MCF 10A (cell line): ENCODE results near the gene WDR31. TPM values are rescaled to one million over a fixed set of nuclear protein-coding genes. Genes with fewer than 3 reads are reported as not detected.

Source experiments
- BruUV-seq: library from RNA; stranded (reverse); fragments of 400-500 nt; replicated peaks from 2 replicates; lab custom pipeline; 2021; lab: Mats Ljungman, UMichigan
- CTCF ChIA-PET: fragments of 300-600 bp; sonication (Branson Sonifier 250); formaldehyde crosslinking; extraction: SDS; loops from one replicate; lab custom pipeline; 2021; ENCODE audit warnings: antibody characterized with exemption, inconsistent platforms; lab: Yijun Ruan, JAX
- POLR2A ChIA-PET: fragments of 300-600, 350-650 bp; sonication (Branson Sonifier 250); formaldehyde crosslinking; extraction: SDS; loops from one replicate; lab custom pipeline; 2020; ENCODE audit warnings: antibody characterized with exemption, inconsistent platforms; lab: Yijun Ruan, JAX
- DNase-seq: peaks from one replicate; pipeline ENCODE4 v3.0.0-alpha.2; 2018; ENCODE audit not compliant: unreplicated experiment
- H3K27ac Mint-ChIP-seq: one replicate; pipeline ENCODE4 v1.8.0; 2022; ENCODE audit warnings: mild to moderate bottlenecking, low read depth, mixed read lengths; ENCODE audit not compliant: unreplicated experiment
- H3K27me3 Mint-ChIP-seq: one replicate; pipeline ENCODE4 v1.8.0; 2022; ENCODE audit warnings: mixed read lengths; ENCODE audit not compliant: insufficient read depth, unreplicated experiment
- H3K36me3 Mint-ChIP-seq: one replicate; pipeline ENCODE4 v1.8.0; 2022; ENCODE audit warnings: mild to moderate bottlenecking, moderate library complexity, mixed read lengths; ENCODE audit not compliant: insufficient read depth, unreplicated experiment
- H3K4me1 Mint-ChIP-seq: one replicate; pipeline ENCODE4 v1.8.0; 2022; ENCODE audit warnings: mixed read lengths; ENCODE audit not compliant: insufficient read depth, unreplicated experiment
- H3K4me3 Mint-ChIP-seq: one replicate; pipeline ENCODE4 v1.8.0; 2022; ENCODE audit warnings: mild to moderate bottlenecking, moderate library complexity, mixed read lengths; ENCODE audit not compliant: unreplicated experiment
- H3K9me3 Mint-ChIP-seq: one replicate; pipeline ENCODE4 v1.8.0; 2022; ENCODE audit warnings: mixed read lengths; ENCODE audit not compliant: unreplicated experiment
- intact Hi-C: fragments of 100-400 bp; cut with micrococcal nuclease; formaldehyde crosslinking; loops from 2 replicates; pipeline ENCODE4 v1.14.1; 2022
- total RNA-seq: library from RNA; stranded (reverse); gene quantifications from 2 replicates; pipeline ENCODE4 v1.2.3, GENCODE V29; 2022
- TF ChIP-seq, protein P1 (sequence below): fragments of 200-600 bp; IDR thresholded peaks from one replicate; pipeline ENCODE4 v1.8.0; 2022; ENCODE audit warnings: antibody characterized with exemption, mild to moderate bottlenecking; ENCODE audit not compliant: unreplicated experiment

Gene WDR31
- total RNA-seq, 1 experiment from 2014 or later = 2.3 TPM

DNA sequence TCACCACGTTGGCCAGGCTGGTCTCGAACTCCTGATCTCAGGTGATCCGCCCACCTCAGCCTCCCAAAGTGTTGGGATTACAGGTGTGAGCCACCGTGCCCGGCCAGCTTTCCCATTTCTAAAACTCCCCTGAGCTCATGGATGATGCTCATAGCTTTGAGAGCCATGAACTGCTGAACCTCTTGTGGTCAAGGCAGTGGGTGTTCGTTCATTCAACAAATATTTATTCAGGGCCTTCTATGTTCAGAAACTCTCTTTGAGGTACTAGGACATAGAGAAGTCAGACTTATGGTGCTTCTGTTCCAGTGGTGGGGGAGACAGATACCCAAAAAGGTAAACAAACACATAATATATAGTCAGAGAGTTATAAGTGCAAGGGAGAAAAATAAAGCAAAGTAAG, 11.9 kb upstream of the WDR31 start:
- DNase-seq = no peak
- Mint-ChIP-seq H3K36me3 (no peaks in the 10 kb centered on the region), H3K4me1 (no peaks in the 10 kb centered on the region), H3K27me3 (peaks cover 33% of the 10 kb centered on the region), H3K27ac (no peak overlapping the region), H3K4me3 (no peak overlapping the region), H3K9me3 (no peaks in the 10 kb centered on the region)
- ChIA-PET CTCF (interaction anchor here (0.6 to 1.7 kb wide), 6 partner anchors 10 to 77 kb away, joined by 3 to 5 read pairs (median 3); partner anchors contain the start of genes CDC26 and PRPF4), POLR2A (no interaction called here)
- no TSS peak for BruUV-seq
- intact Hi-C loops = no loop called here
- TF ChIP-seq, protein P1, sequence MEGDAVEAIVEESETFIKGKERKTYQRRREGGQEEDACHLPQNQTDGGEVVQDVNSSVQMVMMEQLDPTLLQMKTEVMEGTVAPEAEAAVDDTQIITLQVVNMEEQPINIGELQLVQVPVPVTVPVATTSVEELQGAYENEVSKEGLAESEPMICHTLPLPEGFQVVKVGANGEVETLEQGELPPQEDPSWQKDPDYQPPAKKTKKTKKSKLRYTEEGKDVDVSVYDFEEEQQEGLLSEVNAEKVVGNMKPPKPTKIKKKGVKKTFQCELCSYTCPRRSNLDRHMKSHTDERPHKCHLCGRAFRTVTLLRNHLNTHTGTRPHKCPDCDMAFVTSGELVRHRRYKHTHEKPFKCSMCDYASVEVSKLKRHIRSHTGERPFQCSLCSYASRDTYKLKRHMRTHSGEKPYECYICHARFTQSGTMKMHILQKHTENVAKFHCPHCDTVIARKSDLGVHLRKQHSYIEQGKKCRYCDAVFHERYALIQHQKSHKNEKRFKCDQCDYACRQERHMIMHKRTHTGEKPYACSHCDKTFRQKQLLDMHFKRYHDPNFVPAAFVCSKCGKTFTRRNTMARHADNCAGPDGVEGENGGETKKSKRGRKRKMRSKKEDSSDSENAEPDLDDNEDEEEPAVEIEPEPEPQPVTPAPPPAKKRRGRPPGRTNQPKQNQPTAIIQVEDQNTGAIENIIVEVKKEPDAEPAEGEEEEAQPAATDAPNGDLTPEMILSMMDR = no peak

DNA sequence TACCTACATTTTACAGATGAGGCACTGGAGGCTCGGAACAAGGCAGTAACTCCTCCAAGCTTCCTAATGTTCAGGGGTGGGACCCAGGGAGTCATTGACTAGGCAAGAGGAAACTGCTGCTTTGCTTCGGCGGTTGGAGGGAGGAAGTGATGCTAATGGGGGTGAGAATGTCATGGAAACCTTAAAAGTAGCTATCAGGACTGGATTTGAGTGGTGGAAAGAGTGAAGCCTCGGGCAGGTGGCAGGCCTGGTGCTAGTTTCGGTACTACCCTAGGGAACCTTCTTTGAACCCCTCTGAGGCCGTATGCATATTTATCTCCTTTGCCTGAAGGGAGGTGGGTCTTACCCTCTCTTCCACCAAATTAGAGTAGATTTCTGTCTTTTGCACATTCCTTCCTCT, 10.9 kb upstream of the WDR31 start:
- no peaks in the 10 kb centered on the region for H3K9me3 Mint-ChIP-seq
- no peak overlapping the region for H3K27ac Mint-ChIP-seq
- POLR2A ChIA-PET = interaction anchor here (0.6 to 0.7 kb wide), 2 partner anchors 16 to 66 kb away, joined by 3 to 4 read pairs; no protein-coding TSS in a partner anchor
- no peaks in the 10 kb centered on the region for H3K4me1 Mint-ChIP-seq
- intact Hi-C loops = no loop called here
- DNase-seq = no peak
- no peak overlapping the region for H3K4me3 Mint-ChIP-seq
- BruUV-seq = no TSS peak
- peaks cover 22% of the 10 kb centered on the region for H3K27me3 Mint-ChIP-seq
- TF ChIP-seq, protein P1 = no peak
- CTCF ChIA-PET = interaction anchor here (1.0 to 2.8 kb wide), 4 partner anchors 14 to 76 kb away, joined by 3 to 10 read pairs (median 4); partner anchors contain the start of genes ALAD, CDC26 and PRPF4
- no peaks in the 10 kb centered on the region for H3K36me3 Mint-ChIP-seq

DNA sequence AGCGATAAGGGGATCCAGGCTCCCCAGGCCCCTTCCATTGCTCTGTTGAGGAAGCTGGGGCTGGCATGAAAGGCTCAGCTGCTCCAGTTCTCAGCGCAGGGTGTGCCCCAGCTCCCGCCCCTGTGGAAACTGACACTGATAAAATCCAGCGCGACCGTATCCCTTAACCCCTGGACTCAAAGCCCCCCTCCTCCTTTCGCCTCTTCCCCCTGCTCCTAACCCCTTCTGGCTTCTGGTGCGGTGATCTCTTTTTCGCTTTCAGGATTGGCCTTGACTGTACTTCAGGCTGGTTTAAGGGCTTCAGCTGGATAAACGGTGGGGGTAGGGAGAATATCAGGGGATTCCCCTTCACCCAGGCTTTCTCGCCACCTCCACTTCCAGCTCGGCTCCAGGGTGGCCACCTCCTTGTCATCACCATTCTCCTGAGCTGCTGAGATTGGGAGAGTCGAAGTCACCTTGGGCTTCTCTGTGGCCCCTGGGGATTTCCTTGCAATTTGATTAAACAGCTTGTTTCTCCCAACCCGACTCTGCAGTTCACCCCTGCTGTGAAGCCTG, 10.1 kb upstream of the WDR31 start:
- no peaks in the 10 kb centered on the region for H3K9me3 Mint-ChIP-seq
- BruUV-seq = no TSS peak
- H3K36me3 Mint-ChIP-seq = no peaks in the 10 kb centered on the region
- H3K27ac Mint-ChIP-seq = no peak overlapping the region
- H3K27me3 Mint-ChIP-seq = peaks cover 22% of the 10 kb centered on the region
- TF ChIP-seq, protein P1 = no peak
- POLR2A ChIA-PET = interaction anchor here (0.5 to 1.6 kb wide), 5 partner anchors 10 to 75 kb away, joined by 3 to 5 read pairs (median 4); partner anchors contain the start of genes CDC26, PRPF4 and WDR31
- CTCF ChIA-PET = interaction anchor here (0.6 to 2.8 kb wide), 5 partner anchors 10 to 712 kb away, joined by 3 to 10 read pairs (median 4); partner anchors contain the start of genes ALAD, CDC26, PRPF4 and WDR31
- peak overlapping the region; percentile 44 for H3K4me3 Mint-ChIP-seq
- intact Hi-C loops = no loop called here
- no peaks in the 10 kb centered on the region for H3K4me1 Mint-ChIP-seq
- no peak for DNase-seq

DNA sequence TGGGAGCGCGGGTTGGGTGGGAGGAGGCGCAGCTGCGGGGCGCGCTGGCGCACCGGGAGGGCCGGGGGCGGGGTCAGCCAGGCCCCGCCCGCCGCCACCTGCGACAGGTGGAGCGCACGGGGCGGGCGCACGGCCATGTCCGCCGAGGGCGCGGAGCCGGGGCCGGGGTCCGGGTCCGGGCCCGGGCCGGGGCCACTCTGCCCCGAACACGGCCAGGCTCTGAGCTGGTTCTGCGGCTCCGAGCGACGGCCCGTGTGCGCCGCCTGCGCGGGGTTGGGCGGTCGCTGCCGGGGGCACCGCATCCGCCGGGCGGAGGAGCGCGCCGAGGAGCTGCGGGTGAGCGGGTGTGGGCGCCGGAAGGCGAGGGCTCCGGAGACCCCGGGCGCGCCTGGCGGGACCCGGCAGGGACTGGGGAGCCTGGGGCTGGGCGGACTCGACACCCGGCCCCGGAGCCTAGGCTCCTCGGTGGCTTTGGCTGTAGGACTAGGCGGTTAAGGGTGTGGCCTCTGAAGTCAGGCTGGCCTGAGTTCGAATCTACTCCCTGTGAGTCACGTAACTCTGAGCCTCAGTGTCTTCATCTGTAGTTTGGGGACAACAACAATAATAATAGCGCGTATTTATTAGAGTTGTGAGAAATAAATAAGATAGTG, 9.5 kb upstream of the WDR31 start, which contains the start of gene BSPRY:
BSPRY (plus strand) TSS at position 97 of the 650 bp plus-strand sequence; CDS start at position 136, 39 bp downstream.
- Mint-ChIP-seq H3K27ac (no peak within 1 kb of the TSS), H3K4me3 (peak within 1 kb of the TSS; percentile 60), H3K36me3 (no peaks in the 10 kb centered on the region), H3K9me3 (no peaks in the 10 kb centered on the region), H3K27me3 (peaks cover 22% of the 10 kb centered on the region), H3K4me1 (no peaks in the 10 kb centered on the region)
- ChIA-PET POLR2A (interaction anchor here (0.6 to 1.6 kb wide), 4 partner anchors 9 to 61 kb away, joined by 3 to 5 read pairs (median 4); partner anchors contain the start of genes C9orf43, HDHD3, POLE3 and WDR31), CTCF (interaction anchor here (1.1 to 2.8 kb wide), 5 partner anchors 9 to 307 kb away, joined by 3 to 10 read pairs (median 5); partner anchors contain the start of genes ALAD, CDC26, PRPF4 and WDR31)
- DNase-seq = no peak
- TF ChIP-seq, protein P1 = no peak
- no TSS peak for BruUV-seq
- intact Hi-C loops = no loop called here
